HG03097 (cell line): ENCODE results near the gene GBF1.
"Not testable (repeated sequence)": the region's sequence is repeated elsewhere in the genome, so short reads cannot be mapped to it uniquely, and the experiment has no call there.

Experiments used
- ATAC-seq: cut with Tn5 transposase; IDR thresholded peaks from one replicate; pipeline ENCODE4 v1.9.1; 2021; ENCODE audit not compliant: unreplicated experiment, low FRiP score

Gene GBF1

GRCh38 chr10:102245082-102245931, at the start of gene GBF1:
Gene GBF1, plus strand, starts transcription at chr10:102245532. Its CDS starts 13,407 bp downstream, at chr10:102258939.
- peak; percentile 91 for ATAC-seq

GRCh38 chr10:102196893-102197292, 48.4 kb upstream of the GBF1 start:
- no peak for ATAC-seq

- ATAC-seq = no peak
These were observed 47.3 kb upstream of the GBF1 start for GRCh38 chr10:102198027-102198426.

GRCh38 chr10:102200751-102201640, 44.3 kb upstream of the GBF1 start:
- no peak for ATAC-seq

- no peak for ATAC-seq
These were observed 42.9 kb upstream of the GBF1 start for GRCh38 chr10:102202386-102202785.

GRCh38 chr10:102208311-102209035, 36.9 kb upstream of the GBF1 start:
- no peak for ATAC-seq

GRCh38 chr10:102211615-102212299, 33.6 kb upstream of the GBF1 start:
- no peak for ATAC-seq

GRCh38 chr10:102213599-102213998, 31.7 kb upstream of the GBF1 start:
- not testable (repeated sequence) for ATAC-seq

GRCh38 chr10:102219370-102219769, 26.0 kb upstream of the GBF1 start:
- no peak for ATAC-seq

- ATAC-seq = no peak
These were observed 24.7 kb upstream of the GBF1 start for GRCh38 chr10:102220612-102221011.

- no peak for ATAC-seq
These were observed 22.5 kb upstream of the GBF1 start for GRCh38 chr10:102222797-102223196.

GRCh38 chr10:102225646-102226541, 19.4 kb upstream of the GBF1 start, which contains the start of gene ELOVL3:
Gene ELOVL3, plus strand, starts transcription at chr10:102226299. Its CDS starts 250 bp downstream, at chr10:102226549.
- no peak for ATAC-seq

GRCh38 chr10:102226542-102226870, 18.8 kb upstream of the GBF1 start:
- ATAC-seq = no peak

GRCh38 chr10:102227050-102227449, 18.3 kb upstream of the GBF1 start:
- no peak for ATAC-seq

GRCh38 chr10:102229810-102230263, 15.5 kb upstream of the GBF1 start:
- no peak for ATAC-seq

GRCh38 chr10:102230264-102230860, 15.0 kb upstream of the GBF1 start:
- ATAC-seq = no peak

- ATAC-seq = no peak
These were observed 14.4 kb upstream of the GBF1 start for GRCh38 chr10:102230861-102231356.
